Measurements from ENCODE around the gene KIAA0319L. TPM values are rescaled to one million over a fixed set of nuclear protein-coding genes. Genes with fewer than 3 reads are reported as not detected.

Gene KIAA0319L
- total RNA-seq, 1 experiment from 2014 or later: 70.0 TPM

DNA sequence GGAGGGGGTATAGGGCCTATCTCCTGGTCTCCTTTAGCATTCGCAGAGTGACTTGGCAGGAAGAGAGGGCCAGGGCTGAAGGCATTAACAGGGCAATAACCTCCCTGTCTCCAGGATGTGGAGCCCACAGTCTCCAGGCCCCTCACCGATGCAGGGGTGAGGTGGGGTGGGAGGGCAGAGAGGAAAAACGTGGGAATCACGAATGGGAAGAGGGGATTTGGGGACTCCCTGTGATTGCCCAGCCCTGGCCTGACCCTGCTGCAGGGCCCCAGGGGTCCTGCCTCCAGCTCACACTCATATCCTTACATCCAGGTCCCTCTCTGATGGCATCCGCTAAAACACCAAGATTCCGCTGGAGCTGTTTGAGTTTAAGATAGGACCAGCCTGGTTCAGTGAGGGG, 30.5 kb upstream of the KIAA0319L start (continued):
- TF ChIP-seq, protein P1, sequence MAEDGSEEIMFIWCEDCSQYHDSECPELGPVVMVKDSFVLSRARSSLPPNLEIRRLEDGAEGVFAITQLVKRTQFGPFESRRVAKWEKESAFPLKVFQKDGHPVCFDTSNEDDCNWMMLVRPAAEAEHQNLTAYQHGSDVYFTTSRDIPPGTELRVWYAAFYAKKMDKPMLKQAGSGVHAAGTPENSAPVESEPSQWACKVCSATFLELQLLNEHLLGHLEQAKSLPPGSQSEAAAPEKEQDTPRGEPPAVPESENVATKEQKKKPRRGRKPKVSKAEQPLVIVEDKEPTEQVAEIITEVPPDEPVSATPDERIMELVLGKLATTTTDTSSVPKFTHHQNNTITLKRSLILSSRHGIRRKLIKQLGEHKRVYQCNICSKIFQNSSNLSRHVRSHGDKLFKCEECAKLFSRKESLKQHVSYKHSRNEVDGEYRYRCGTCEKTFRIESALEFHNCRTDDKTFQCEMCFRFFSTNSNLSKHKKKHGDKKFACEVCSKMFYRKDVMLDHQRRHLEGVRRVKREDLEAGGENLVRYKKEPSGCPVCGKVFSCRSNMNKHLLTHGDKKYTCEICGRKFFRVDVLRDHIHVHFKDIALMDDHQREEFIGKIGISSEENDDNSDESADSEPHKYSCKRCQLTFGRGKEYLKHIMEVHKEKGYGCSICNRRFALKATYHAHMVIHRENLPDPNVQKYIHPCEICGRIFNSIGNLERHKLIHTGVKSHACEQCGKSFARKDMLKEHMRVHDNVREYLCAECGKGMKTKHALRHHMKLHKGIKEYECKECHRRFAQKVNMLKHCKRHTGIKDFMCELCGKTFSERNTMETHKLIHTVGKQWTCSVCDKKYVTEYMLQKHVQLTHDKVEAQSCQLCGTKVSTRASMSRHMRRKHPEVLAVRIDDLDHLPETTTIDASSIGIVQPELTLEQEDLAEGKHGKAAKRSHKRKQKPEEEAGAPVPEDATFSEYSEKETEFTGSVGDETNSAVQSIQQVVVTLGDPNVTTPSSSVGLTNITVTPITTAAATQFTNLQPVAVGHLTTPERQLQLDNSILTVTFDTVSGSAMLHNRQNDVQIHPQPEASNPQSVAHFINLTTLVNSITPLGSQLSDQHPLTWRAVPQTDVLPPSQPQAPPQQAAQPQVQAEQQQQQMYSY (CRISPR knock-in tag; IDR thresholded peaks at IDR 0.05): no peak
- TF ChIP-seq, protein P2, sequence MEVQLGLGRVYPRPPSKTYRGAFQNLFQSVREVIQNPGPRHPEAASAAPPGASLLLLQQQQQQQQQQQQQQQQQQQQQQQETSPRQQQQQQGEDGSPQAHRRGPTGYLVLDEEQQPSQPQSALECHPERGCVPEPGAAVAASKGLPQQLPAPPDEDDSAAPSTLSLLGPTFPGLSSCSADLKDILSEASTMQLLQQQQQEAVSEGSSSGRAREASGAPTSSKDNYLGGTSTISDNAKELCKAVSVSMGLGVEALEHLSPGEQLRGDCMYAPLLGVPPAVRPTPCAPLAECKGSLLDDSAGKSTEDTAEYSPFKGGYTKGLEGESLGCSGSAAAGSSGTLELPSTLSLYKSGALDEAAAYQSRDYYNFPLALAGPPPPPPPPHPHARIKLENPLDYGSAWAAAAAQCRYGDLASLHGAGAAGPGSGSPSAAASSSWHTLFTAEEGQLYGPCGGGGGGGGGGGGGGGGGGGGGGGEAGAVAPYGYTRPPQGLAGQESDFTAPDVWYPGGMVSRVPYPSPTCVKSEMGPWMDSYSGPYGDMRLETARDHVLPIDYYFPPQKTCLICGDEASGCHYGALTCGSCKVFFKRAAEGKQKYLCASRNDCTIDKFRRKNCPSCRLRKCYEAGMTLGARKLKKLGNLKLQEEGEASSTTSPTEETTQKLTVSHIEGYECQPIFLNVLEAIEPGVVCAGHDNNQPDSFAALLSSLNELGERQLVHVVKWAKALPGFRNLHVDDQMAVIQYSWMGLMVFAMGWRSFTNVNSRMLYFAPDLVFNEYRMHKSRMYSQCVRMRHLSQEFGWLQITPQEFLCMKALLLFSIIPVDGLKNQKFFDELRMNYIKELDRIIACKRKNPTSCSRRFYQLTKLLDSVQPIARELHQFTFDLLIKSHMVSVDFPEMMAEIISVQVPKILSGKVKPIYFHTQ (CRISPR knock-in tag; IDR thresholded peaks at IDR 0.05): no peak
- TF ChIP-seq NFYB (CRISPR knock-in tag; conservative IDR thresholded peaks at IDR 0.05; ENCODE audit: low read depth) (no peak), CREM (CRISPR knock-in tag; IDR thresholded peaks at IDR 0.05) (no peak), NFATC4 (CRISPR knock-in tag; IDR thresholded peaks at IDR 0.05) (no peak)
- TF ChIP-seq, protein P3, sequence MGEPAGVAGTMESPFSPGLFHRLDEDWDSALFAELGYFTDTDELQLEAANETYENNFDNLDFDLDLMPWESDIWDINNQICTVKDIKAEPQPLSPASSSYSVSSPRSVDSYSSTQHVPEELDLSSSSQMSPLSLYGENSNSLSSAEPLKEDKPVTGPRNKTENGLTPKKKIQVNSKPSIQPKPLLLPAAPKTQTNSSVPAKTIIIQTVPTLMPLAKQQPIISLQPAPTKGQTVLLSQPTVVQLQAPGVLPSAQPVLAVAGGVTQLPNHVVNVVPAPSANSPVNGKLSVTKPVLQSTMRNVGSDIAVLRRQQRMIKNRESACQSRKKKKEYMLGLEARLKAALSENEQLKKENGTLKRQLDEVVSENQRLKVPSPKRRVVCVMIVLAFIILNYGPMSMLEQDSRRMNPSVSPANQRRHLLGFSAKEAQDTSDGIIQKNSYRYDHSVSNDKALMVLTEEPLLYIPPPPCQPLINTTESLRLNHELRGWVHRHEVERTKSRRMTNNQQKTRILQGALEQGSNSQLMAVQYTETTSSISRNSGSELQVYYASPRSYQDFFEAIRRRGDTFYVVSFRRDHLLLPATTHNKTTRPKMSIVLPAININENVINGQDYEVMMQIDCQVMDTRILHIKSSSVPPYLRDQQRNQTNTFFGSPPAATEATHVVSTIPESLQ (CRISPR knock-in tag; IDR thresholded peaks at IDR 0.05): no peak
- TF ChIP-seq, protein P4, sequence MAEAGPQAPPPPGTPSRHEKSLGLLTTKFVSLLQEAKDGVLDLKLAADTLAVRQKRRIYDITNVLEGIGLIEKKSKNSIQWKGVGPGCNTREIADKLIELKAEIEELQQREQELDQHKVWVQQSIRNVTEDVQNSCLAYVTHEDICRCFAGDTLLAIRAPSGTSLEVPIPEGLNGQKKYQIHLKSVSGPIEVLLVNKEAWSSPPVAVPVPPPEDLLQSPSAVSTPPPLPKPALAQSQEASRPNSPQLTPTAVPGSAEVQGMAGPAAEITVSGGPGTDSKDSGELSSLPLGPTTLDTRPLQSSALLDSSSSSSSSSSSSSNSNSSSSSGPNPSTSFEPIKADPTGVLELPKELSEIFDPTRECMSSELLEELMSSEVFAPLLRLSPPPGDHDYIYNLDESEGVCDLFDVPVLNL (CRISPR knock-in tag; IDR thresholded peaks at IDR 0.05; ENCODE audit: borderline replicate concordance, low read depth): no peak

DNA sequence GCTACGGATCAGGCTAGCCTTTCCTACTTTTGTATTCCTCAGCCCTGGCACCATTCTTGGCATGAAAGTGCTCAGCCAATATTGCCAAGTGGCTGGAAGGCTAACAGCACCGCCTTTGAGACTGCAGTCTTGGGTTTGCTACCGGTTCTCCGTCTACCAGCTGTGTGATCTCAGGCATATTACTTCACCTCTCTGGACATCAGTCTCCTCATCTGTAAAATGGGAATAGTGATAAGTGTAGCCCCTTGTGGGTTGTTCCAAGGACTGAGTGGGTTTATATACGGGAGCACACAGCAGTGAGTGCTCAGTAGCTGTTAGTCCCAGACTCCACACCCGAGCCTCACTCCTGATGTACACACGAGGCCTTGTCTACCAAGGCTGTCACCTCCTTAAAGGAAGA, 29.6 kb upstream of the KIAA0319L start:
- ChIA-PET CTCF (interaction anchor here (4.4 kb wide), 1 partner anchor 140 kb away, joined by 19 read pairs; no protein-coding TSS in a partner anchor), POLR2A (no interaction called here)
- no peak overlapping the region for H3K27ac Mint-ChIP-seq
- H3K36me3 Mint-ChIP-seq: no peaks in the 10 kb centered on the region
- DNase-seq (ENCODE audit: low spot score) (no peak), ATAC-seq (no peak)
- TF ChIP-seq ZNF317 (CRISPR knock-in tag; IDR thresholded peaks at IDR 0.05; ENCODE audit: borderline replicate concordance, low read depth) (no peak), NFE2L1 (CRISPR knock-in tag; IDR thresholded peaks at IDR 0.05) (no peak), IRF2 (CRISPR knock-in tag; IDR thresholded peaks at IDR 0.05; ENCODE audit: borderline replicate concordance, low read depth) (no peak), ZNF219 (CRISPR knock-in tag; IDR thresholded peaks at IDR 0.05; ENCODE audit: borderline replicate concordance) (no peak), CREM (CRISPR knock-in tag; IDR thresholded peaks at IDR 0.05) (no peak), RORB (CRISPR knock-in tag; IDR thresholded peaks at IDR 0.05) (no peak), PRRX2 (CRISPR knock-in tag; IDR thresholded peaks at IDR 0.05) (no peak), ETV6 (CRISPR knock-in tag; IDR thresholded peaks at IDR 0.05) (no peak), ZNF138 (CRISPR knock-in tag; conservative IDR thresholded peaks at IDR 0.05) (no peak), ZNF232 (CRISPR knock-in tag; IDR thresholded peaks at IDR 0.05) (no peak)
- TF ChIP-seq, protein P5, sequence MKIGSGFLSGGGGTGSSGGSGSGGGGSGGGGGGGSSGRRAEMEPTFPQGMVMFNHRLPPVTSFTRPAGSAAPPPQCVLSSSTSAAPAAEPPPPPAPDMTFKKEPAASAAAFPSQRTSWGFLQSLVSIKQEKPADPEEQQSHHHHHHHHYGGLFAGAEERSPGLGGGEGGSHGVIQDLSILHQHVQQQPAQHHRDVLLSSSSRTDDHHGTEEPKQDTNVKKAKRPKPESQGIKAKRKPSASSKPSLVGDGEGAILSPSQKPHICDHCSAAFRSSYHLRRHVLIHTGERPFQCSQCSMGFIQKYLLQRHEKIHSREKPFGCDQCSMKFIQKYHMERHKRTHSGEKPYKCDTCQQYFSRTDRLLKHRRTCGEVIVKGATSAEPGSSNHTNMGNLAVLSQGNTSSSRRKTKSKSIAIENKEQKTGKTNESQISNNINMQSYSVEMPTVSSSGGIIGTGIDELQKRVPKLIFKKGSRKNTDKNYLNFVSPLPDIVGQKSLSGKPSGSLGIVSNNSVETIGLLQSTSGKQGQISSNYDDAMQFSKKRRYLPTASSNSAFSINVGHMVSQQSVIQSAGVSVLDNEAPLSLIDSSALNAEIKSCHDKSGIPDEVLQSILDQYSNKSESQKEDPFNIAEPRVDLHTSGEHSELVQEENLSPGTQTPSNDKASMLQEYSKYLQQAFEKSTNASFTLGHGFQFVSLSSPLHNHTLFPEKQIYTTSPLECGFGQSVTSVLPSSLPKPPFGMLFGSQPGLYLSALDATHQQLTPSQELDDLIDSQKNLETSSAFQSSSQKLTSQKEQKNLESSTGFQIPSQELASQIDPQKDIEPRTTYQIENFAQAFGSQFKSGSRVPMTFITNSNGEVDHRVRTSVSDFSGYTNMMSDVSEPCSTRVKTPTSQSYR (CRISPR knock-in tag; IDR thresholded peaks at IDR 0.05): no peak
- no peak overlapping the region for H3K4me3 Mint-ChIP-seq
- H3K4me1 Mint-ChIP-seq: peaks cover 10% of the 10 kb centered on the region; the same call in 1 of the 2 replicates
- H3K9me3 Mint-ChIP-seq: no peaks in the 10 kb centered on the region
- no peaks in the 10 kb centered on the region; the same call in 1 of the 2 replicates for H3K27me3 Mint-ChIP-seq (ENCODE audit: low read depth)
